NCI-H2227 (cell line): ENCODE data around the gene MADD.

ENCODE experiments used
- DNase-seq: peaks from one replicate; lab custom pipeline; 2025; ENCODE audit not compliant: unreplicated experiment; lab: John Stamatoyannopoulos, UW

MADD gene

GRCh38 chr11:47379317-47379716 lies 109.4 kb downstream of the MADD start:
- DNase-seq, result no peak
